Measurements from ENCODE around the gene KCNJ10.

DNA sequence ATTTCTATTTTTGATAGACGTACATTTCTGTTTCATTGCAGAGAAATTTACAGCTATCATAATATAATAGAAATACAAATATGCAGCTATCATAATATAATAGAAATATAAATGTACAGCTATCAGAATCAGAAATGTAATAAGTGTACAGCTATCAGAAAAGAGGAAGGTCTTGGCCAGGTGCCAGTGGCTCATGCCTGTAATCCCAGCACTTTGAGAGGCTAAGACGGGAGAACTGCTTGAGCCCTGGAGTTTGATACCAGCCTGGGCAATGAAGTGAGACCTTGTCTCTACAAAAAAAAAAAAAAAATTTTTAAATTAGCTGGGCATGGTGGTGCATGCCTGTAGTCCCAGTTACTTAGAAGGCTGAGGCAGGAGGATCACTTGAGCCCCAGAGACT lies 76.0 kb downstream of the KCNJ10 start:
- TF ChIP-seq KLF16 (tag by site-specific recombination; IDR thresholded peaks at IDR 0.05), result no peak
- TF ChIP-seq, protein P1, sequence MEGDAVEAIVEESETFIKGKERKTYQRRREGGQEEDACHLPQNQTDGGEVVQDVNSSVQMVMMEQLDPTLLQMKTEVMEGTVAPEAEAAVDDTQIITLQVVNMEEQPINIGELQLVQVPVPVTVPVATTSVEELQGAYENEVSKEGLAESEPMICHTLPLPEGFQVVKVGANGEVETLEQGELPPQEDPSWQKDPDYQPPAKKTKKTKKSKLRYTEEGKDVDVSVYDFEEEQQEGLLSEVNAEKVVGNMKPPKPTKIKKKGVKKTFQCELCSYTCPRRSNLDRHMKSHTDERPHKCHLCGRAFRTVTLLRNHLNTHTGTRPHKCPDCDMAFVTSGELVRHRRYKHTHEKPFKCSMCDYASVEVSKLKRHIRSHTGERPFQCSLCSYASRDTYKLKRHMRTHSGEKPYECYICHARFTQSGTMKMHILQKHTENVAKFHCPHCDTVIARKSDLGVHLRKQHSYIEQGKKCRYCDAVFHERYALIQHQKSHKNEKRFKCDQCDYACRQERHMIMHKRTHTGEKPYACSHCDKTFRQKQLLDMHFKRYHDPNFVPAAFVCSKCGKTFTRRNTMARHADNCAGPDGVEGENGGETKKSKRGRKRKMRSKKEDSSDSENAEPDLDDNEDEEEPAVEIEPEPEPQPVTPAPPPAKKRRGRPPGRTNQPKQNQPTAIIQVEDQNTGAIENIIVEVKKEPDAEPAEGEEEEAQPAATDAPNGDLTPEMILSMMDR (tag by site-specific recombination; IDR thresholded peaks at IDR 0.05), result no peak
- TF ChIP-seq, protein P2, sequence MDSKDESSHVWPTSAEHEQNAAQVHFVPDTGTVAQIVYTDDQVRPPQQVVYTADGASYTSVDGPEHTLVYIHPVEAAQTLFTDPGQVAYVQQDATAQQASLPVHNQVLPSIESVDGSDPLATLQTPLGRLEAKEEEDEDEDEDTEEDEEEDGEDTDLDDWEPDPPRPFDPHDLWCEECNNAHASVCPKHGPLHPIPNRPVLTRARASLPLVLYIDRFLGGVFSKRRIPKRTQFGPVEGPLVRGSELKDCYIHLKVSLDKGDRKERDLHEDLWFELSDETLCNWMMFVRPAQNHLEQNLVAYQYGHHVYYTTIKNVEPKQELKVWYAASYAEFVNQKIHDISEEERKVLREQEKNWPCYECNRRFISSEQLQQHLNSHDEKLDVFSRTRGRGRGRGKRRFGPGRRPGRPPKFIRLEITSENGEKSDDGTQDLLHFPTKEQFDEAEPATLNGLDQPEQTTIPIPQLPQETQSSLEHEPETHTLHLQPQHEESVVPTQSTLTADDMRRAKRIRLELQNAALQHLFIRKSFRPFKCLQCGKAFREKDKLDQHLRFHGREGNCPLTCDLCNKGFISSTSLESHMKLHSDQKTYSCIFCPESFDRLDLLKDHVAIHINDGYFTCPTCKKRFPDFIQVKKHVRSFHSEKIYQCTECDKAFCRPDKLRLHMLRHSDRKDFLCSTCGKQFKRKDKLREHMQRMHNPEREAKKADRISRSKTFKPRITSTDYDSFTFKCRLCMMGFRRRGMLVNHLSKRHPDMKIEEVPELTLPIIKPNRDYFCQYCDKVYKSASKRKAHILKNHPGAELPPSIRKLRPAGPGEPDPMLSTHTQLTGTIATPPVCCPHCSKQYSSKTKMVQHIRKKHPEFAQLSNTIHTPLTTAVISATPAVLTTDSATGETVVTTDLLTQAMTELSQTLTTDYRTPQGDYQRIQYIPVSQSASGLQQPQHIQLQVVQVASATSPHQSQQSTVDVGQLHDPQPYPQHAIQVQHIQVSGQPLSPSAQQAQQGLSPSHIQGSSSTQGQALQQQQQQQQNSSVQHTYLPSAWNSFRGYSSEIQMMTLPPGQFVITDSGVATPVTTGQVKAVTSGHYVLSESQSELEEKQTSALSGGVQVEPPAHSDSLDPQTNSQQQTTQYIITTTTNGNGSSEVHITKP (tag by site-specific recombination; IDR thresholded peaks at IDR 0.05), result no peak
- no peak for TF ChIP-seq RBAK (tag by site-specific recombination; IDR thresholded peaks at IDR 0.05)
- no peak for TF ChIP-seq TCF7L2 (IDR thresholded peaks at IDR 0.05; ENCODE audit: borderline replicate concordance, low read depth, low read length)
- TF ChIP-seq, protein P3, sequence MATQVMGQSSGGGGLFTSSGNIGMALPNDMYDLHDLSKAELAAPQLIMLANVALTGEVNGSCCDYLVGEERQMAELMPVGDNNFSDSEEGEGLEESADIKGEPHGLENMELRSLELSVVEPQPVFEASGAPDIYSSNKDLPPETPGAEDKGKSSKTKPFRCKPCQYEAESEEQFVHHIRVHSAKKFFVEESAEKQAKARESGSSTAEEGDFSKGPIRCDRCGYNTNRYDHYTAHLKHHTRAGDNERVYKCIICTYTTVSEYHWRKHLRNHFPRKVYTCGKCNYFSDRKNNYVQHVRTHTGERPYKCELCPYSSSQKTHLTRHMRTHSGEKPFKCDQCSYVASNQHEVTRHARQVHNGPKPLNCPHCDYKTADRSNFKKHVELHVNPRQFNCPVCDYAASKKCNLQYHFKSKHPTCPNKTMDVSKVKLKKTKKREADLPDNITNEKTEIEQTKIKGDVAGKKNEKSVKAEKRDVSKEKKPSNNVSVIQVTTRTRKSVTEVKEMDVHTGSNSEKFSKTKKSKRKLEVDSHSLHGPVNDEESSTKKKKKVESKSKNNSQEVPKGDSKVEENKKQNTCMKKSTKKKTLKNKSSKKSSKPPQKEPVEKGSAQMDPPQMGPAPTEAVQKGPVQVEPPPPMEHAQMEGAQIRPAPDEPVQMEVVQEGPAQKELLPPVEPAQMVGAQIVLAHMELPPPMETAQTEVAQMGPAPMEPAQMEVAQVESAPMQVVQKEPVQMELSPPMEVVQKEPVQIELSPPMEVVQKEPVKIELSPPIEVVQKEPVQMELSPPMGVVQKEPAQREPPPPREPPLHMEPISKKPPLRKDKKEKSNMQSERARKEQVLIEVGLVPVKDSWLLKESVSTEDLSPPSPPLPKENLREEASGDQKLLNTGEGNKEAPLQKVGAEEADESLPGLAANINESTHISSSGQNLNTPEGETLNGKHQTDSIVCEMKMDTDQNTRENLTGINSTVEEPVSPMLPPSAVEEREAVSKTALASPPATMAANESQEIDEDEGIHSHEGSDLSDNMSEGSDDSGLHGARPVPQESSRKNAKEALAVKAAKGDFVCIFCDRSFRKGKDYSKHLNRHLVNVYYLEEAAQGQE (tag by site-specific recombination; IDR thresholded peaks at IDR 0.05), result no peak
- no peak for TF ChIP-seq ZNF530 (tag by site-specific recombination; IDR thresholded peaks at IDR 0.05; ENCODE audit: low read depth)
